ENCODE measurements around the gene LRIT1.

The LRIT1 gene

DNA sequence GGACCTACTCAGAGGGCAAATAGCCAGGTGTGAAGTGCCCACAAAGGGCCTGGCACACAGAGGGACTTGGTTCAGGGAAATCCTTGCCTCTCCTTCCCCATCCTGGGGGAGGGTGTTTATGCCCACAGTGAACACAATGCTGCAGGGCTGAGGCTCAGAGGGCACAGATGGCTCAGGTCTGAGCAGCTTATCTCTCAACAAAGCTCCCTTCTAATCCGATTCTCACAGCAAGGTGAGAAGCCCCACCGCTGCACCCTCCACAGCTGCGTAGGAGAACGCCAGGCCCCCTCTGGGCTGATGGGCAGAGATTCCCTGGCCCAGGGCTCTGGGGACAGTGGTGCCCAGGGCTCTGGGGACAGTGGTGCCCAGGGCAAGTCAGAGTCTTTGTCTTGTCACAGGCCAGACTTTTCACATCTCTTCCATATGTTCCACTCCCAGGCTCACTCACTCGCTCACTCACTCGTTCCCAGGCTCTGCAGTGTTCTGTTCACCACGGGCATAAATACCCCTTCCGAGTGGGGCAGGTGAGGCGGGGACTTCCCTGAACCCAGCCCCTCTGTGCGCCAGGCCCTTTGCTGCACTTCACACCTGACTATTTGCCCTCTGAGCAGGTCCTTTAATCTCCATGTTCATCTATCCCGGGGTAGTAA, 55.7 kb downstream of the LRIT1 start:
- DNase-seq, result no peak

DNA sequence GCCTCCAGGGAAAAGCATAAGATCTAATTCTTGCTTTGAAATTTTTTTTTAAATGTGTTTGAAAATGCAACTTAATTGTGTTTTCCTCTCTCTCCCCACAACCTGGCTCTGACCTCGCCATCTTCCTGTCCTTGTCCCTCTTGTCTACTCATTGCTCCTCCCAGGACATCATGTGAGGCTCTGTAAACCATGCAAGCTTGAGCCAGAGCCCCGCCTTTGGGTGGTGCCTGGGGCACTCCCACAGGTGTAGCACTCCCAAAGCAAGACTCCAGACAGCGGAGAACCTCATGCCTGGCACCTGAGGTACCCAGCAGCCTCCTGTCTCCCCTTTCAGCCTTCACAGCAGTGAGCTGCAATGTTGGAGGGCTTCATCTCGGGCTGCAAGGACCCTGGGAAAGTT, 56.8 kb downstream of the LRIT1 start:
- DNase-seq, result no peak

DNA sequence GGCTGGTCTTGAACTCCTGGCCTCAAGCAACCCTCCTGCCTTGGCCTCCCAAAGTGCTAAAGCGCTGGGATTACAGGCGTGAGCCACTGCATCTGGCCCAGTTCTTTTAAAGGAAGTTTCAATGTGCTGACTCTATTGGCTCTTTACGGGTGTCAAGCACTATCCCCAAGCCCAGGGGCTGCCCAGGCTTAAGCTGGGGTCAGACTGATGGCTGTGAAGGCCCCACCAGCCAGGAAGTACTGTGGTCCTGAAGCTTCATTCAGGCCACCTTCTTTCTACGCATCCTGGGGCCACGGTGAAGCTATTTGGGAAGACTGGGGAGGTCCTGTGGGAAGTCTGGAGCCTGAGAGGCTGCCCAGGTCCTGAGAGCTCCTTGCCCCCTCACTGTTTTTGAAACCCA, 59.7 kb downstream of the LRIT1 start:
- no peak for DNase-seq

All from NCI-H1417 treated with DMSO at 0.1 percent for 48 hours (cell line).